ENCODE results near the gene ANKRD40.

Gene ANKRD40

GRCh38 chr17:50645748-50646682 lies 61.7 kb downstream of the ANKRD40 start:
- Histone ChIP-seq H3K36me3 (ENCODE audit: control insufficient read depth, insufficient read depth, low read length) (no peaks in the 10 kb centered on the region), H3K27ac (no peak overlapping the region), H3K9me3 (ENCODE audit: control insufficient read depth, low read length) (no peaks in the 10 kb centered on the region), H2AFZ (no peak overlapping the region), H3K27me3 (ENCODE audit: control insufficient read depth, insufficient read depth, low read length) (no peaks in the 10 kb centered on the region), H3K79me2 (peaks cover 18% of the 10 kb centered on the region), H3K4me2 (ENCODE audit: low read length) (no peak overlapping the region), H3K4me3 (ENCODE audit: low read depth, low read length) (no peak overlapping the region), H3K9ac (no peak overlapping the region), H3K4me1 (peaks cover 10% of the 10 kb centered on the region)
- TF ChIP-seq CTCF (IDR thresholded peaks at IDR 0.05), result no peak

Data from parathyroid adenoma (tissue), 2 donors.